SK-N-SH treated with all-trans-retinoic acid at 6 μM for 48 hours (cell line): Measurements from ENCODE around the gene NAA30.

ENCODE experiments used
- ATAC-seq: fragments of 200-7000 bp; cut with Tn5 transposase; 3 replicates; pipeline ENCODE4 v1.9.1; 2020; ENCODE audit warnings: mild to moderate bottlenecking, moderate library complexity
- BACH2 ChIP-seq: fragments of 250-450 bp; sonication (Bioruptor Pico); IDR thresholded peaks from 2 replicates; pipeline ENCODE4 v1.9.0; 2021; ENCODE audit warnings: mild to moderate bottlenecking, borderline replicate concordance
- ESRRG ChIP-seq: fragments of 250-450 bp; sonication (Bioruptor Pico); IDR thresholded peaks from 2 replicates; pipeline ENCODE4 v1.6.1; 2021; ENCODE audit warnings: mild to moderate bottlenecking
- GLIS3 ChIP-seq: fragments of 250-450 bp; sonication (Bioruptor Pico); IDR thresholded peaks from 2 replicates; pipeline ENCODE4 v1.5.0; 2020; ENCODE audit warnings: mild to moderate bottlenecking, moderate library complexity
- ISL1 ChIP-seq: fragments of 250-450 bp; sonication (Bioruptor Pico); IDR thresholded peaks from 2 replicates; pipeline ENCODE4 v2.1.2; 2022; ENCODE audit warnings: mild to moderate bottlenecking, moderate library complexity
- OSR1 ChIP-seq: fragments of 250-450 bp; sonication (Bioruptor Pico); IDR thresholded peaks from 2 replicates; pipeline ENCODE4 v1.8.0; 2022; ENCODE audit warnings: moderate library complexity, mild to moderate bottlenecking, inconsistent platforms
- PATZ1 ChIP-seq: fragments of 250-450 bp; sonication (Bioruptor Pico); IDR thresholded peaks from 2 replicates; pipeline ENCODE4 v1.8.0; 2020; ENCODE audit warnings: mild to moderate bottlenecking, moderate library complexity, borderline replicate concordance
- PPARA ChIP-seq: fragments of 250-450 bp; sonication (Bioruptor Pico); IDR thresholded peaks from 2 replicates; pipeline ENCODE4 v1.5.0; 2020; ENCODE audit warnings: mild to moderate bottlenecking, borderline replicate concordance
- RARB ChIP-seq: fragments of 250-450 bp; sonication (Bioruptor Pico); IDR thresholded peaks from 2 replicates; pipeline ENCODE4 v1.8.0; 2021; ENCODE audit warnings: mild to moderate bottlenecking, moderate library complexity
- TCF4 ChIP-seq: fragments of 250-450 bp; sonication (Bioruptor Pico); IDR thresholded peaks from 2 replicates; pipeline ENCODE4 v1.8.0; 2021; ENCODE audit warnings: mild to moderate bottlenecking, moderate library complexity, borderline replicate concordance
- TOX ChIP-seq: fragments of 250-450 bp; sonication (Bioruptor Pico); IDR thresholded peaks from 2 replicates; pipeline ENCODE4 v1.8.0; 2021; ENCODE audit warnings: mild to moderate bottlenecking, moderate library complexity, borderline replicate concordance
- ZC3H10 ChIP-seq: fragments of 250-450 bp; sonication (Bioruptor Pico); IDR thresholded peaks from 2 replicates; pipeline ENCODE4 v1.5.1; 2021; ENCODE audit warnings: mild to moderate bottlenecking, moderate library complexity
- ZFP3 ChIP-seq: fragments of 250-450 bp; sonication (Bioruptor Pico); IDR thresholded peaks from 2 replicates; pipeline ENCODE4 v1.5.0; 2020; ENCODE audit warnings: mild to moderate bottlenecking, moderate library complexity
- ZFP30 ChIP-seq: fragments of 450-650 bp; formaldehyde crosslinking; IDR thresholded peaks from 2 replicates; pipeline ENCODE4 v1.5.0; 2022; ENCODE audit warnings: mild to moderate bottlenecking, moderate library complexity
- ZNF565 ChIP-seq: fragments of 450-650 bp; formaldehyde crosslinking; conservative IDR thresholded peaks from 2 replicates; pipeline ENCODE4 v1.5.0; 2020; ENCODE audit warnings: low read depth, mild to moderate bottlenecking, moderate library complexity
- ZNF70 ChIP-seq: fragments of 450-650 bp; formaldehyde crosslinking; IDR thresholded peaks from 2 replicates; pipeline ENCODE4 v1.5.0; 2020; ENCODE audit warnings: mild to moderate bottlenecking, moderate library complexity
- ZNF8 ChIP-seq: fragments of 450-650 bp; formaldehyde crosslinking; IDR thresholded peaks from 2 replicates; pipeline ENCODE4 v1.5.0; 2020; ENCODE audit warnings: mild to moderate bottlenecking, moderate library complexity
- TF ChIP-seq, protein P1 (sequence below): fragments of 250-450 bp; sonication (Bioruptor Pico); IDR thresholded peaks from 2 replicates; pipeline ENCODE4 v1.8.0; 2021; ENCODE audit warnings: low read depth, mild to moderate bottlenecking, moderate library complexity, borderline replicate concordance
- TF ChIP-seq, protein P2 (sequence below): fragments of 250-450 bp; sonication (Bioruptor Pico); IDR thresholded peaks from 2 replicates; pipeline ENCODE4 v1.5.0; 2020; ENCODE audit warnings: mild to moderate bottlenecking, moderate library complexity
- TF ChIP-seq, protein P3 (sequence below): fragments of 250-450 bp; sonication (Bioruptor Pico); IDR thresholded peaks from 2 replicates; pipeline ENCODE4 v1.5.1; 2020; ENCODE audit warnings: low read depth, mild to moderate bottlenecking, moderate library complexity

The NAA30 gene

GRCh38 chr14:57346741-57347140 lies 43.6 kb upstream of the NAA30 start:
- ATAC-seq, result no peak
- TF ChIP-seq ZNF8 (CRISPR knock-in tag), result no peak
- TF ChIP-seq, protein P1, sequence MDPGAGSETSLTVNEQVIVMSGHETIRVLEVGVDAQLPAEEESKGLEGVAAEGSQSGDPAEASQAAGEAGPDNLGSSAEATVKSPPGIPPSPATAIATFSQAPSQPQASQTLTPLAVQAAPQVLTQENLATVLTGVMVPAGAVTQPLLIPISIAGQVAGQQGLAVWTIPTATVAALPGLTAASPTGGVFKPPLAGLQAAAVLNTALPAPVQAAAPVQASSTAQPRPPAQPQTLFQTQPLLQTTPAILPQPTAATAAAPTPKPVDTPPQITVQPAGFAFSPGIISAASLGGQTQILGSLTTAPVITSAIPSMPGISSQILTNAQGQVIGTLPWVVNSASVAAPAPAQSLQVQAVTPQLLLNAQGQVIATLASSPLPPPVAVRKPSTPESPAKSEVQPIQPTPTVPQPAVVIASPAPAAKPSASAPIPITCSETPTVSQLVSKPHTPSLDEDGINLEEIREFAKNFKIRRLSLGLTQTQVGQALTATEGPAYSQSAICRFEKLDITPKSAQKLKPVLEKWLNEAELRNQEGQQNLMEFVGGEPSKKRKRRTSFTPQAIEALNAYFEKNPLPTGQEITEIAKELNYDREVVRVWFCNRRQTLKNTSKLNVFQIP (CRISPR knock-in tag), result no peak
- TF ChIP-seq ISL1 (CRISPR knock-in tag), result no peak
- TF ChIP-seq ESRRG (CRISPR knock-in tag), result no peak
- TF ChIP-seq ZFP3 (CRISPR knock-in tag), result no peak
- TF ChIP-seq, protein P2, sequence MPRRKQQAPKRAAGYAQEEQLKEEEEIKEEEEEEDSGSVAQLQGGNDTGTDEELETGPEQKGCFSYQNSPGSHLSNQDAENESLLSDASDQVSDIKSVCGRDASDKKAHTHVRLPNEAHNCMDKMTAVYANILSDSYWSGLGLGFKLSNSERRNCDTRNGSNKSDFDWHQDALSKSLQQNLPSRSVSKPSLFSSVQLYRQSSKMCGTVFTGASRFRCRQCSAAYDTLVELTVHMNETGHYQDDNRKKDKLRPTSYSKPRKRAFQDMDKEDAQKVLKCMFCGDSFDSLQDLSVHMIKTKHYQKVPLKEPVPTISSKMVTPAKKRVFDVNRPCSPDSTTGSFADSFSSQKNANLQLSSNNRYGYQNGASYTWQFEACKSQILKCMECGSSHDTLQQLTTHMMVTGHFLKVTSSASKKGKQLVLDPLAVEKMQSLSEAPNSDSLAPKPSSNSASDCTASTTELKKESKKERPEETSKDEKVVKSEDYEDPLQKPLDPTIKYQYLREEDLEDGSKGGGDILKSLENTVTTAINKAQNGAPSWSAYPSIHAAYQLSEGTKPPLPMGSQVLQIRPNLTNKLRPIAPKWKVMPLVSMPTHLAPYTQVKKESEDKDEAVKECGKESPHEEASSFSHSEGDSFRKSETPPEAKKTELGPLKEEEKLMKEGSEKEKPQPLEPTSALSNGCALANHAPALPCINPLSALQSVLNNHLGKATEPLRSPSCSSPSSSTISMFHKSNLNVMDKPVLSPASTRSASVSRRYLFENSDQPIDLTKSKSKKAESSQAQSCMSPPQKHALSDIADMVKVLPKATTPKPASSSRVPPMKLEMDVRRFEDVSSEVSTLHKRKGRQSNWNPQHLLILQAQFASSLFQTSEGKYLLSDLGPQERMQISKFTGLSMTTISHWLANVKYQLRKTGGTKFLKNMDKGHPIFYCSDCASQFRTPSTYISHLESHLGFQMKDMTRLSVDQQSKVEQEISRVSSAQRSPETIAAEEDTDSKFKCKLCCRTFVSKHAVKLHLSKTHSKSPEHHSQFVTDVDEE (CRISPR knock-in tag), result no peak
- TF ChIP-seq PATZ1 (CRISPR knock-in tag), result no peak
- TF ChIP-seq, all 23 proteins: peak for 0

GRCh38 chr14:57352396-57353170 lies 37.8 kb upstream of the NAA30 start:
- no peak for TF ChIP-seq PPARA
- no peak for TF ChIP-seq TOX
- no peak for TF ChIP-seq ZC3H10 (CRISPR knock-in tag)
- no peak for TF ChIP-seq ZFP3 (CRISPR knock-in tag)
- no peak for TF ChIP-seq GLIS3
- no peak for TF ChIP-seq ZNF8 (CRISPR knock-in tag)
- no peak for TF ChIP-seq PATZ1 (CRISPR knock-in tag)
- no peak for TF ChIP-seq ZFP30 (CRISPR knock-in tag)
- no peak for TF ChIP-seq TCF4 (CRISPR knock-in tag)
- TF ChIP-seq, protein P3, sequence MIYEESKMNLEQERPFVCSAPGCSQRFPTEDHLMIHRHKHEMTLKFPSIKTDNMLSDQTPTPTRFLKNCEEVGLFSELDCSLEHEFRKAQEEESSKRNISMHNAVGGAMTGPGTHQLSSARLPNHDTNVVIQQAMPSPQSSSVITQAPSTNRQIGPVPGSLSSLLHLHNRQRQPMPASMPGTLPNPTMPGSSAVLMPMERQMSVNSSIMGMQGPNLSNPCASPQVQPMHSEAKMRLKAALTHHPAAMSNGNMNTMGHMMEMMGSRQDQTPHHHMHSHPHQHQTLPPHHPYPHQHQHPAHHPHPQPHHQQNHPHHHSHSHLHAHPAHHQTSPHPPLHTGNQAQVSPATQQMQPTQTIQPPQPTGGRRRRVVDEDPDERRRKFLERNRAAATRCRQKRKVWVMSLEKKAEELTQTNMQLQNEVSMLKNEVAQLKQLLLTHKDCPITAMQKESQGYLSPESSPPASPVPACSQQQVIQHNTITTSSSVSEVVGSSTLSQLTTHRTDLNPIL (CRISPR knock-in tag), result no peak
- no peak for ATAC-seq

GRCh38 chr14:57355081-57355800 lies 35.1 kb upstream of the NAA30 start:
- ATAC-seq, result no peak
- no peak for TF ChIP-seq OSR1 (CRISPR knock-in tag)
- no peak for TF ChIP-seq RARB (CRISPR knock-in tag)
- TF ChIP-seq TOX, result no peak
- TF ChIP-seq BACH2 (CRISPR knock-in tag), result no peak
- no peak for TF ChIP-seq ZFP3 (CRISPR knock-in tag)
- TF ChIP-seq GLIS3, result no peak
- TF ChIP-seq, protein P2 (CRISPR knock-in tag), result no peak
- no peak for TF ChIP-seq ISL1 (CRISPR knock-in tag)
- no peak for TF ChIP-seq TCF4 (CRISPR knock-in tag)
- TF ChIP-seq ZNF70 (CRISPR knock-in tag), result no peak
- TF ChIP-seq ZNF8 (CRISPR knock-in tag), result no peak
- TF ChIP-seq, protein P1 (CRISPR knock-in tag), result no peak
- no peak for TF ChIP-seq ZNF565 (CRISPR knock-in tag)
